GM23338 (cell line): ENCODE measurements around the gene CYP26C1.
A peak's percentile ranks its signal among the peaks of the same experiment; 100 is the strongest.

Experiments used
- CREB1 ChIP-seq: fragments of 250-450 bp; sonication (Bioruptor Pico); IDR thresholded peaks from 2 replicates; pipeline ENCODE4 v1.5.0; 2020; ENCODE audit warnings: low read depth, mild to moderate bottlenecking, moderate library complexity
- EZH2 ChIP-seq: fragments of 200-600 bp; sonication (generic); IDR thresholded peaks from one replicate; pipeline ENCODE4 v1.8.0; 2017; ENCODE audit warnings: antibody characterized with exemption, mild to moderate bottlenecking, low read depth; ENCODE audit not compliant: unreplicated experiment
- EZH2phosphoT487 ChIP-seq: fragments of 200-600 bp; sonication (generic); IDR thresholded peaks from one replicate; pipeline ENCODE4 v1.8.1; 2018; ENCODE audit warnings: antibody characterized with exemption; ENCODE audit not compliant: unreplicated experiment
- JUNB ChIP-seq: IDR thresholded peaks from one replicate; pipeline ENCODE4 v1.6.1; 2016; ENCODE audit warnings: antibody characterized with exemption; ENCODE audit not compliant: unreplicated experiment
- NANOG ChIP-seq: IDR thresholded peaks from 2 replicates; pipeline ENCODE4 v1.6.1; 2016; ENCODE audit warnings: antibody characterized with exemption, borderline replicate concordance
- POLR2AphosphoS5 ChIP-seq: IDR thresholded peaks from 2 replicates; pipeline ENCODE4 v1.6.1; 2016; ENCODE audit warnings: antibody characterized with exemption, low read depth
- REST ChIP-seq: IDR thresholded peaks from one replicate; pipeline ENCODE4 v1.6.1; 2018; ENCODE audit warnings: antibody characterized with exemption; ENCODE audit not compliant: unreplicated experiment
- STAT1 ChIP-seq: IDR thresholded peaks from one replicate; pipeline ENCODE4 v1.6.1; 2016; ENCODE audit warnings: antibody characterized with exemption; ENCODE audit not compliant: unreplicated experiment
- ZNF114 ChIP-seq: fragments of 250-450 bp; sonication (Bioruptor Pico); IDR thresholded peaks from 2 replicates; pipeline ENCODE4 v1.5.0; 2020; ENCODE audit warnings: mild to moderate bottlenecking, moderate library complexity
- ZNF331 ChIP-seq: fragments of 250-450 bp; sonication (Bioruptor Pico); IDR thresholded peaks from 2 replicates; pipeline ENCODE4 v1.5.0; 2020; ENCODE audit warnings: low read depth, mild to moderate bottlenecking, moderate library complexity
- ZNF462 ChIP-seq: fragments of 250-450 bp; sonication (Bioruptor Pico); IDR thresholded peaks from 2 replicates; pipeline ENCODE4 v1.5.0; 2020; ENCODE audit warnings: mild to moderate bottlenecking, moderate library complexity
- TF ChIP-seq, protein P1 (sequence below), 2 experiments: fragments of 200-600 bp in 1 of 2; sonication (generic) in 1 of 2; conservative IDR thresholded peaks; 2 replicates each; pipeline versions ENCODE4 v1.5.1 to v1.6.1; 2016 to 2017; ENCODE audit warnings: antibody characterized with exemption in 2 of 2, low read depth in 2 of 2, mild to moderate bottlenecking in 2 of 2, moderate library complexity in 1 of 2

GRCh38 chr10:93065675-93066543, 5.3 kb downstream of the CYP26C1 start:
- TF ChIP-seq EZH2phosphoT487 (peak; percentile 89), POLR2AphosphoS5 (no peak), ZNF114 (CRISPR knock-in tag) (no peak), EZH2 (peak; percentile 98), REST (no peak), CREB1 (peak; percentile 39; the same call in 1 of the 2 replicates), JUNB (no peak), NANOG (no peak), STAT1 (no peak), ZNF331 (CRISPR knock-in tag) (no peak), ZNF462 (CRISPR knock-in tag) (no peak)
- TF ChIP-seq, protein P1, sequence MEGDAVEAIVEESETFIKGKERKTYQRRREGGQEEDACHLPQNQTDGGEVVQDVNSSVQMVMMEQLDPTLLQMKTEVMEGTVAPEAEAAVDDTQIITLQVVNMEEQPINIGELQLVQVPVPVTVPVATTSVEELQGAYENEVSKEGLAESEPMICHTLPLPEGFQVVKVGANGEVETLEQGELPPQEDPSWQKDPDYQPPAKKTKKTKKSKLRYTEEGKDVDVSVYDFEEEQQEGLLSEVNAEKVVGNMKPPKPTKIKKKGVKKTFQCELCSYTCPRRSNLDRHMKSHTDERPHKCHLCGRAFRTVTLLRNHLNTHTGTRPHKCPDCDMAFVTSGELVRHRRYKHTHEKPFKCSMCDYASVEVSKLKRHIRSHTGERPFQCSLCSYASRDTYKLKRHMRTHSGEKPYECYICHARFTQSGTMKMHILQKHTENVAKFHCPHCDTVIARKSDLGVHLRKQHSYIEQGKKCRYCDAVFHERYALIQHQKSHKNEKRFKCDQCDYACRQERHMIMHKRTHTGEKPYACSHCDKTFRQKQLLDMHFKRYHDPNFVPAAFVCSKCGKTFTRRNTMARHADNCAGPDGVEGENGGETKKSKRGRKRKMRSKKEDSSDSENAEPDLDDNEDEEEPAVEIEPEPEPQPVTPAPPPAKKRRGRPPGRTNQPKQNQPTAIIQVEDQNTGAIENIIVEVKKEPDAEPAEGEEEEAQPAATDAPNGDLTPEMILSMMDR (conservative IDR thresholded peaks at IDR 0.05; ENCODE audit: low read depth in 2 of 2) = peak in 1 of 2 experiments; percentile 48; a peak in 2 of 4 replicates
